Activated naive CD4-positive, alpha-beta T cell treated with anti-CD3 and anti-CD28 coated beads for 36 hours (primary cell): ENCODE measurements around the gene TP73. TPM values are rescaled to one million over a fixed set of nuclear protein-coding genes. Genes with fewer than 3 reads are reported as not detected.
"Not testable (repeated sequence)": the region's sequence is repeated elsewhere in the genome, so short reads cannot be mapped to it uniquely, and the experiment has no call there.

Source experiments
- CTCF ChIA-PET: fragments of 350-600 bp; sonication (Branson Sonifier 250); formaldehyde crosslinking; loops from one replicate; lab custom pipeline; 2021; ENCODE audit warnings: antibody characterized with exemption; lab: Charles Lee
- DNase-seq: peaks from one replicate; pipeline ENCODE4 v3.0.0-alpha.2; 2020
- H3K27ac Mint-ChIP-seq: one replicate; pipeline ENCODE4 v1.8.0; 2021; ENCODE audit warnings: mild to moderate bottlenecking, mixed read lengths
- H3K27me3 Mint-ChIP-seq: one replicate; pipeline ENCODE4 v1.8.0; 2021; ENCODE audit warnings: low read depth, mixed read lengths
- H3K36me3 Mint-ChIP-seq: one replicate; pipeline ENCODE4 v1.8.0; 2021; ENCODE audit warnings: low read depth, mixed read lengths
- H3K4me1 Mint-ChIP-seq: one replicate; pipeline ENCODE4 v1.8.0; 2021; ENCODE audit warnings: low read depth, mixed read lengths
- H3K4me3 Mint-ChIP-seq: one replicate; pipeline ENCODE4 v1.8.0; 2021; ENCODE audit warnings: mild to moderate bottlenecking, moderate library complexity, mixed read lengths
- H3K9me3 Mint-ChIP-seq: one replicate; pipeline ENCODE4 v1.8.0; 2021; ENCODE audit warnings: mixed read lengths
- intact Hi-C: fragments of 100-400 bp; cut with micrococcal nuclease; formaldehyde crosslinking; loops from one replicate; pipeline ENCODE4 v1.15.1; 2023
- total RNA-seq, 2 experiments: library from RNA; stranded (reverse); gene quantifications; one replicate each; pipeline ENCODE4 v1.2.3, GENCODE V29; 2021

The TP73 gene
- total RNA-seq, 2 experiments from 2014 or later: 0.20 to 0.43 TPM

- H3K9me3 Mint-ChIP-seq: no peaks in the 10 kb centered on the region
- DNase-seq: peak; percentile 93
- intact Hi-C loops: loop anchor here (1.0 kb wide), 3 partner anchors 25 to 153 kb away; partner anchors contain the start of genes C1orf174, LRRC47 and SMIM1
- CTCF ChIA-PET: interaction anchor here (0.6 kb wide), 1 partner anchor 93 kb away, joined by 3 read pairs; no protein-coding TSS in a partner anchor
- H3K36me3 Mint-ChIP-seq: peaks cover 12% of the 10 kb centered on the region
- peak overlapping the region; percentile 24 for H3K27ac Mint-ChIP-seq
- peaks cover 35% of the 10 kb centered on the region for H3K4me1 Mint-ChIP-seq
- H3K4me3 Mint-ChIP-seq: peak overlapping the region; percentile 75
- no peaks in the 10 kb centered on the region for H3K27me3 Mint-ChIP-seq
Measured at GRCh38 chr1:3746830-3747521, 94.7 kb downstream of the TP73 start.

- H3K9me3 Mint-ChIP-seq: no peaks in the 10 kb centered on the region
- CTCF ChIA-PET: interaction anchor here (0.6 kb wide), 1 partner anchor 94 kb away, joined by 3 read pairs; no protein-coding TSS in a partner anchor
- intact Hi-C loops: loop anchor here (1.0 kb wide), 3 partner anchors 25 to 153 kb away; partner anchors contain the start of genes C1orf174, LRRC47 and SMIM1
- H3K36me3 Mint-ChIP-seq: peaks cover 8% of the 10 kb centered on the region
- H3K4me1 Mint-ChIP-seq: peaks cover 35% of the 10 kb centered on the region
- H3K27me3 Mint-ChIP-seq: no peaks in the 10 kb centered on the region
- H3K27ac Mint-ChIP-seq: no peak overlapping the region
- peak overlapping the region; percentile 70 for H3K4me3 Mint-ChIP-seq
- DNase-seq: no peak
Measured at GRCh38 chr1:3747522-3747848, 95.2 kb downstream of the TP73 start.

DNA sequence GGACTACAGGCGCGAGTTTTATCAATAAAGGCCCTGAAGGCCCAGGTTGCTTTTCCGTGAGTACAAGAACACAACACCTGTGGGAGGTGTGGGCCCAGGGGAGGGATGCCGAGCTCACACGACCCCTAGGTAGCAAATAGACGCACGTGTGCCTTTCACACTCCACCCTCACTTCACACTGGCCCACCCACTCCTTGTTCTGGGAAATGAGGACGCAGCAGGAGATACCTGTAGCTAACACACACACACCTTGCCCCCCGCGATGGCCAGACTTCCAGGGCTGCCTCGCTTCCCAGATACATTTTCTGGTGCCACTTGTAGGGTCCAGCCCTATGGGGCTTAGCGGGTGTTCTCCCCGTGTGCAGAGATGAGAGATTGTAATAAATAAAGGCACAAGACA is 95.6 kb downstream of the TP73 start:
- H3K9me3 Mint-ChIP-seq: no peaks in the 10 kb centered on the region
- CTCF ChIA-PET: interaction anchor here (0.6 kb wide), 1 partner anchor 94 kb away, joined by 3 read pairs; no protein-coding TSS in a partner anchor
- peak overlapping the region; percentile 70 for H3K4me3 Mint-ChIP-seq
- H3K4me1 Mint-ChIP-seq: peaks cover 35% of the 10 kb centered on the region
- intact Hi-C loops: loop anchor here (1.0 kb wide), 3 partner anchors 24 to 152 kb away; partner anchors contain the start of genes C1orf174, LRRC47 and SMIM1
- H3K36me3 Mint-ChIP-seq: peaks cover 8% of the 10 kb centered on the region
- no peak for DNase-seq
- no peak overlapping the region for H3K27ac Mint-ChIP-seq
- H3K27me3 Mint-ChIP-seq: no peaks in the 10 kb centered on the region

- not testable (repeated sequence) for H3K27ac Mint-ChIP-seq
Measured at GRCh38 chr1:3748316-3748900, 96.1 kb downstream of the TP73 start.

DNA sequence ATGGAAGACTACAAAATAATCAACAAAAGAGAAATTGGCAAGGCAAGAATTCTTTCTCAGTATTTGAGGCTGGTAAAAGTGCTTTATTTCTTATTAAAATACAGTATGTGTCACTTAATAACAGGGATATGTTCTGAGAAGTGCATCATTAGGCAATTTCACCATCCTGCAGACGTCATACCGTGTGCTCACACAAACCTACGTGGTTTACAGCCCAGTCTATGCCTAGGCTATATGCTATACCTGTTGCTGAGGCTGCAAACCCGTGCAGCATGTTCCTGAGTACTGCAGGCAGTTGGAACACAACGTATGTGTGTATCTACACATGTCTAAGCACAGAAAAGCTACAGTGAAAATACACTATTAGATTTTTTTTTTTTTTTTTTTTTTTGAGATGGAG is 97.2 kb downstream of the TP73 start:
- Mint-ChIP-seq H3K4me1 (peaks cover 29% of the 10 kb centered on the region), H3K4me3 (no peak overlapping the region), H3K36me3 (peaks cover 5% of the 10 kb centered on the region), H3K9me3 (no peaks in the 10 kb centered on the region), H3K27ac (no peak overlapping the region), H3K27me3 (no peaks in the 10 kb centered on the region)
- no peak for DNase-seq
- intact Hi-C loops: no loop called here
- CTCF ChIA-PET: no interaction called here

More at GRCh38 chr1:3748316-3748900, 96.1 kb downstream of the TP73 start:
- DNase-seq, H3K36me3 Mint-ChIP-seq, H3K27me3 Mint-ChIP-seq, H3K9me3 Mint-ChIP-seq, intact Hi-C loops, CTCF ChIA-PET: not testable (repeated sequence)
- Mint-ChIP-seq H3K4me1 (peaks cover 33% of the 10 kb centered on the region), H3K4me3 (peak overlapping the region; percentile 38)

GRCh38 chr1:3750741-3751140 is 98.4 kb downstream of the TP73 start:
- Mint-ChIP-seq H3K4me1 (peaks cover 17% of the 10 kb centered on the region), H3K4me3 (no peak overlapping the region), H3K27me3 (no peaks in the 10 kb centered on the region), H3K36me3 (no peaks in the 10 kb centered on the region), H3K27ac (no peak overlapping the region), H3K9me3 (no peaks in the 10 kb centered on the region)
- no peak for DNase-seq
- CTCF ChIA-PET: no interaction called here
- intact Hi-C loops: no loop called here

DNA sequence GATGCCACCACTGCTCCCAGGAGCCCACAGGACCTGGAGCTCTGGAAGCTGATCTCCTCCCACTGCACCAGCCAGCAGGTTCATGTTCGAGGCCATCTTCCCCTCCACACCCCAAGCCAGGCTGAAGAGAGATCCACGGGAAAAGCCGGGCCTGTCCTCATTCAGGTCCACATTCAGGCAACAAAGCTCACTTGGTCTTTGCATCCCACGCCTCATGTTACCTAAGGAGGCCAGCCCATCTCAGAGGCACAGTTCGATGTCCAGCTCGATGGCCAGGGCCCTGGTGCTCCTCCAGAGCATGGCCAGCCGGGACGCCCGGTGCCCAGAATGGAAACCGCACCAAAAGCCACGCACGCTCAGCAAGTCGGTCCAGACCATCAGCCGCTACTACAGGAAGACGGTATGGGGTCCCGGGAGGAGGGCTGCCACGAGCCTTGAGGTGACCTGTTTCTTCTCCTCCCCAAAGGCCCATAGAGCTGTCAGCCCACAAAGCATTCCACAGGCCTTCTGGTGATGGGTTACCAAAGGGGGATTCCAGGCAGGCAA is 100.2 kb downstream of the TP73 start, which contains the start of gene CCDC27:
TSS of gene CCDC27 (plus strand) at position 51 of the 546 bp plus-strand sequence. CDS start at position 83, 32 bp downstream.
- Mint-ChIP-seq H3K4me1 (peaks cover 8% of the 10 kb centered on the region), H3K4me3 (no peak within 1 kb of the TSS), H3K9me3 (no peaks in the 10 kb centered on the region), H3K36me3 (no peaks in the 10 kb centered on the region), H3K27me3 (peaks cover 2% of the 10 kb centered on the region), H3K27ac (no peak within 1 kb of the TSS)
- DNase-seq: no peak
- intact Hi-C loops: no loop called here
- CTCF ChIA-PET: no interaction called here

GRCh38 chr1:3753656-3754454 is 101.5 kb downstream of the TP73 start:
- H3K9me3 Mint-ChIP-seq: no peaks in the 10 kb centered on the region
- no peak for DNase-seq
- H3K4me3 Mint-ChIP-seq: no peak overlapping the region
- intact Hi-C loops: no loop called here
- H3K4me1 Mint-ChIP-seq: no peaks in the 10 kb centered on the region
- H3K27me3 Mint-ChIP-seq: peaks cover 2% of the 10 kb centered on the region
- CTCF ChIA-PET: no interaction called here
- H3K36me3 Mint-ChIP-seq: no peaks in the 10 kb centered on the region
- no peak overlapping the region for H3K27ac Mint-ChIP-seq

- CTCF ChIA-PET: no interaction called here
- no peak for DNase-seq
- Mint-ChIP-seq H3K27ac (no peak overlapping the region), H3K27me3 (peaks cover 12% of the 10 kb centered on the region), H3K9me3 (peaks cover 5% of the 10 kb centered on the region), H3K36me3 (no peaks in the 10 kb centered on the region), H3K4me3 (no peak overlapping the region), H3K4me1 (no peaks in the 10 kb centered on the region)
- intact Hi-C loops: no loop called here
Measured at GRCh38 chr1:3756394-3756793, 104.1 kb downstream of the TP73 start.

DNA sequence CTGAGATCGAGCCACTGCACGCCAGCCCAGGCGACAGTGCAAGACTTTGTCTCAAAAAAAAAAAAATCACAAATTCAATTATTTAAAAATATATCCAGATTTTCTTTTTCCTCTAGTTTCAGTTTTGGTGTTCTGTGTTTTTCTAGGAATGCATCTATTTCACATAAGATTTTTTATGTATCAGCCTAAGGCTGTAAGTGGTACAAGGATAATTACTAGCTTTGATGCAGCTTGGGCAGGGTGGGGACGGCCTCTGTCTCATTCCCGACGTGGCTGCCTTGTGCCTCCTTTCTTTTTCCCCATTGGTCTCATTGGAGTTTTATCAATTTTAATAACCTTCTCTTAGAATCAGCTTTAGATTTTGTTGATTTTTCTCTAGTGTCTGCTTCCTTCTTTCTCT is 106.8 kb downstream of the TP73 start:
- intact Hi-C loops: no loop called here
- no peaks in the 10 kb centered on the region for H3K4me1 Mint-ChIP-seq
- H3K27me3 Mint-ChIP-seq: peaks cover 15% of the 10 kb centered on the region
- peaks cover 5% of the 10 kb centered on the region for H3K9me3 Mint-ChIP-seq
- H3K36me3 Mint-ChIP-seq: no peaks in the 10 kb centered on the region
- CTCF ChIA-PET: no interaction called here
- no peak for DNase-seq
- H3K27ac Mint-ChIP-seq: no peak overlapping the region
- no peak overlapping the region for H3K4me3 Mint-ChIP-seq

DNA sequence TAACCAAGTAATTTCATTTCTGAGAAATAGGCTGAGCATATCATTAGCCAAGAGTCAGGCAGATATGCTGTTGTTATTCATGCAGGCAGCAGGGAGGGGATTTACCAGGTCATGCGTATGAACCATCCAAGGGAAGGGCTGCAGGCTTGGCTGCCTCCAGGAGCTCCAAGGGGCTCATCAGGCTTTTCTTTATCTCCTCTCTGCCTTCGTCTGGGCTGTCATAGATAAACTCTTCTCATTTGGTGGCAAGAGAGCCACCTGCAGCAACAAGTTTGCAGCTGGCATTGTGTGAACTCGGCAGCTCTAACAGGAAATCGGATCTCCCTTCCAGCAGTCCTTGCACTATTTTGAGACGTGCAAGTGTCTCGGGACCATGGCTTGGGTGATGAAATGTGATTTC is 107.5 kb downstream of the TP73 start:
- Mint-ChIP-seq H3K27me3 (peaks cover 16% of the 10 kb centered on the region), H3K36me3 (no peaks in the 10 kb centered on the region), H3K4me3 (no peak overlapping the region), H3K4me1 (no peaks in the 10 kb centered on the region), H3K27ac (no peak overlapping the region), H3K9me3 (peaks cover 5% of the 10 kb centered on the region)
- intact Hi-C loops: no loop called here
- CTCF ChIA-PET: no interaction called here
- DNase-seq: no peak
